CD4-positive, alpha-beta T cell treated with Interferon alpha-2 for 1 hour (primary cell): ENCODE data around the gene CAMTA1.

Experiments
- DNase-seq, 2 donors: peaks; one replicate each; pipeline ENCODE4 v3.0.0-alpha.2; 2020 to 2022

CAMTA1 gene

DNA sequence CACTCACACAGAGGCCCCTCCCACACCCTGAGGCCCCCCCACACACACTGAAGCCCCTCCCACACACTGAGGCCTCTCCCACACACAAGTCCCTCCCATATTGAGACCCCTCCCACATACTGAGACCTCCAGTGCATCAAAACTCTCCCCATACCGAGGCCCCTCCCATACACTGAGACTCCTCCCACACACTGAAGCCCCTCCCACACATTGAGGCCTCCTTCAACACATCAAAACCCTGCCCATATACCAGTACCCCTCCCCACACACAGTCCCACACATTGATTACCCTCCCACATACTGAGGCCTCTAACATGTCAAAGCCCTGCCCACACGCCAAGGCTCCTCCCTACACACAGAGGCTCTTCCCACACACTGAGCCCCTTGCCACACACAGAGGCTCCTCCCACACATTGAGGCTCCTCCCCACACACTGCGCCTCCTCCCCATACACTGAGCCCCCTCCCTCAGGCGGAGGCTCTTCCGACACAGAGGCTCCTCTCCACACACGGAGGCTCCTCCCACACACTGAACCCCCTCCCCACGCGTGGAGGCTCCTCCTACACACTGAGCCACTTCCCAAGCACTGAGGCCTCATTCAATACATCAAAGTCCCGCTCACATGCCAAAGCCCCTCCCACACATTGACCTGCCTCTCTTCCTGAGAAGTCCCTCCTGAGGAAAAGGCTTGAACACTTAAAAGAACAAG, 392.3 kb downstream of the CAMTA1 start:
- no peak for DNase-seq

DNA sequence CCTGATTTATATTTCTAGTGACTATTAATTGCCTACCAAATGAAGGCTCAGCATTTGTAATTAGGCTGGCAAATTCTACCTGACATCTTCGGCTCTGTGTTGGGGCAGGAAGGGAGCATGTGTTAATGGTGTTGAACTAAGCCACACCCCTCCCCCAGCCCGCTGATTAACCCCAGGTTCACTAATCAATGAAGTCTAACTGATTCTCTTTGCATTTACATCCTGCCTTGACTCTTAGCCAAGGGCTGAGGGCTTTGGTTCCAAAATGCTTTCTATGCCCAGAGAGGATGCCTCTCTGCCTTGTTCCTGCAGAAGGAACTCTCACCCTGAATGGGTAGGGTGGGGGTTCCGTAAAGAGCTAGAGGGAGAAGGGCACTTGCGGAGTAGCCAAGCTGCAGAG, 393.1 kb downstream of the CAMTA1 start:
- DNase-seq = no peak

DNA sequence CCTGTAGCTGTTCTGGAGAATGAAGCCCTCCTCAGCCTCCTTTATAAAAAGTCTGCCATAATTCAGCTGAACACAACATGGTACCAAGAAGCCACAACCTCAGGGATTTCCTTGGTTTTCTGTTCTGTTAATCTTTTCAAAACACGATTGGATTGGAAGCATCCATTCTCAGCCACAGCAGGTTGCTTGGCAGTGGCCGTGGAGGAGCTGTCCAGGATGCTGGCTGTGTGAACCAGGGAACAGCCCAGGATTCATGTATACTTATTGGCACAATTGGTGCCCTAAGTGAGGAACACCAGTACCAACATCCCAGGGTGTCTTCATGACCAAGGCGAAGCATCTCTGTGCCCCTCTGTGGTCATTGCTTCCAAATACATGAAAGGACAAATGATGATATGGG, 393.5 kb downstream of the CAMTA1 start:
- DNase-seq = no peak

DNA sequence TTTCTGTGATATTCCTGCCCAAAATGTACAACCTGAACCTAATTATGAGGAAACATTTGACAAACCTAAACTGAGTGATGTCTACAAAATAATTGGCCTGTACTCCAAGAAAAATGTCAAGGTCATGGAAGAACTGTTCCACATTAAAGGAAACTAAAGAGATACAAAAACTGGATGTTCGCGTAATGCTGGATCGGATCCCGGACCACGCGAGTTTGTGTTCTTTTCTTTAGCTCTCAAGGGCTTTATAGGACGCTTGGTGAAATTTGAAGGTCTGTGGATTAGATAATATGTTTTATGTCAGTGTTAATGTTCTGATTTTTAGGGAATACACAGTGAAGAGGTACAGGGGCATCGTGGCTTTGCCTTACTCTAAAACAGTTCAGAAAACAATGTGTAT, 400.5 kb downstream of the CAMTA1 start:
- no peak for DNase-seq

DNA sequence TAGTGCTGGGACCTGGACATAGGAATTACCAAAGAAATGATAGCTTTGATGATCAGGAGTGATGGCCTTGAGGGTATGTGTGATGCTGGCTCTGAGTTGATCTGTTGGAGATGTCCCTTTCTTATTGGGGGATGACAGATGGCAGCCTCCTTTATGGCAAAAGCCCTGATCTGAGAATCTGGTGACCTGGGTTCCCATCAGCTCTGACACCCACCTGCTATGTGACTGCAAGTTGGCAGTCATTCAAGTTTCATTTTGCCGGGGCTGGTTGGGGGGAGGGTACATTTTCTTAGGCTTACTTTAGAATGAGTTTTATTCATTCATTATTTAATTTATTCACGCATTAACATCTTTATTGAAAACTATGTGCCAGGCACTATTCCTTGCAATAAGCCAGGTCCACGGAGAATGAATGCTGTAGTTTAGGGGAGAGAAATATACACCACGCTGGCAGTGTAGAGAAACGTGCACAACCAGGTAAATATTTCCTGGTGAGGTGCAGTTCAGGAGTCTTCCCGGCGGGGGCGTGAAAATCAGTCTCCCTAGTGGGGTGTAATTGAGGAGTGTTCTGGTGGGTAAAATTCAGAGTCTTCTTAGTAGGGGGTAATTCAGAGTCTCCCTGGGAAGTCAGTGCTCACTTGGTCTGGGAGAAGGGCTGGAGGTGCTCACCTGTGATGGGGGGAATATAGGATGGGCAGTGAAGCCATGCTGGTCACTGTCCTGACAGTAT, 401.3 kb downstream of the CAMTA1 start:
- DNase-seq = no peak

DNA sequence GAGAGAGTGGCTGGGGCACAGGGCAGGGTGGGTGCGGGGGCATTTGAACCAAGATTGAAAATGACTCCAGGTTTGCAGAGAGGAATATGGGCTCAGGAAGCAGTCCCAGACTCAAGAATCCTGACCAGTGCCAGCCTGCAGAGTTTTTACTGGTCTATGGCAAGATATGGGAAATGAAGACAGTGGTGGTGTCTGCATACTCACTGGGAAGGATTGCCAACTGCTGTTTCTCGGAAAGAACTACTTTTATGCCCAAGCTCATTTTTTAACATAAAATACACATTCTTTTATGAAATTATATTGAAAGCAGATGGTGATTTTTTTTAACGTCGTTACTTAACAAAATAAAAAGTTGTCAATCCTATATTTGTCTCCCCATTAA, 401.8 kb downstream of the CAMTA1 start:
- no peak for DNase-seq

DNA sequence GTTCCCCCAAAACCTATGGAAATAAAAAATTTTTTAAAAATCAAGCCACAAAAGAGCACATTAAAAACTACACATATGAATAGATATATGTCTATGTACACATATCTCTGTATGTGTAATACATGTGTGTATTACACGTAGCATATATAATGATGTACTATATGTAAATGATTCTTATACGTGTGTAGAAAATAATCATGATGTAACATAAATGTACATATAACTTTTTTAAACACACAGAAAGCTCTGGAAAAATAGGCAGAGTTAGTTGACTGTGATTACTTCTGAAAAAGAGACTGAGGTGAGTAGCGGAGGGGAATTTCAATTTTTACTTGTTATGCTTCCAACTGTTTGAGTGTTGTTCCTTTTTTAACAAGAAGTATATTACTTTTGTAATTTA, 405.0 kb downstream of the CAMTA1 start:
- no peak for DNase-seq

DNA sequence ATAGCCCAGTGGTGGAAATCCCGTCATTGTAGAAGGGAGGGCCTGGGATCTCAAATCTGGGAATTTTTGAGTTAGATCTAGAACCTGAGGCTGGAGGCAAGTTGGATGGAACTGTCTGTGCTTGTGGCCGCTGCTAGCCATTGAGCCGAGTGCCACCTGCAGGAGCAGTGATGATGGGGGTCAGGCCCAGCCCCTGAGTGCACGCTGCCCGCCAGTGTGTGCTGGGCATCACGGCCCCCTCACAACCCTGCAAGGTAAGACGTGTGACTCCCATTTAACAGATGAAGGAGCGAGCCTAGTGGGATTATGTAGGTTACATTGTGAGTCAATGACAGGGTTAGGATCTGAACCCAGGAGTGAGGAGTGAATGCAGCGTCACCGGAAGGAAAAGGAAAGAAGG, 407.2 kb downstream of the CAMTA1 start:
- DNase-seq = no peak

DNA sequence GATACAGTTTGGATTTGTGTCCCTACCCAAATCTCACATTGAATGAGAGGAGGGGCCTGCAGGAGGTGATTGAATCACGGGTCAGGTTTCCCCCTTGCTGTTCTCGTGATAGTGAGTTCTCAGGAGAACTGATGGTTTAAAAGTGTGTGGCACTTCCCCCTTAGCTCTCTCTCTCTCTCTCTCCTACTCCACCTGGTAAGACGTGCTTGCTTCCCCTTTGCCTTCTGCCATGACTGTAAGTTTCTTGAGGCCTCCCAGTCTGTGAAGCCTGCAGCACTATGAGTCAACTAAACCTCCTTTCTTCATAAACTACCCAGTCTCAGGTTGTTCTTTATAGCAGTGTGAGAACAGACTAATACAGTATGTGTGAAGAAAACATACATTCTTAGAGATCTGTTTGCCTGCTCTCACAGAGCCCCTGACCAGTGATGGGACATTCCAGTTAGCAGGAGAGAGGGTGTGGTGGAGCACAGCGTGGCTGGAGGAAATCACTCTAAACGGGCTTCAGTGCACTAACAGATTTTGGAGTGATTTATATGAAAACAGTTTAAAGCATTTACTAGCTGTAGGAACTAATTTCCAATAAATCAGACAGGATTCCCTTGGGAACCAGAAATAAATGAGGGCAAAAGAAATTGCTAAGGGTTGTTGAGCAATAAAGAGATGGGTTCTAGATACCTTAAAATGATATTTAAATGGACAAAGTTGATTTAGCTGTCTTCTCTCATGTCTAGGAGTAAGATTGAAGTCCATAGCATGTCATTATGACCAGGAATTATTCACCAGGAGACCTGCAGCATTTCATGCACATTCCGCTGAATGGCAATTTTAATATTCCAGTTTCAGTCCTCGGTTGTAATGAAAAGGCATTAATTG, 411.0 kb downstream of the CAMTA1 start:
- no peak for DNase-seq

DNA sequence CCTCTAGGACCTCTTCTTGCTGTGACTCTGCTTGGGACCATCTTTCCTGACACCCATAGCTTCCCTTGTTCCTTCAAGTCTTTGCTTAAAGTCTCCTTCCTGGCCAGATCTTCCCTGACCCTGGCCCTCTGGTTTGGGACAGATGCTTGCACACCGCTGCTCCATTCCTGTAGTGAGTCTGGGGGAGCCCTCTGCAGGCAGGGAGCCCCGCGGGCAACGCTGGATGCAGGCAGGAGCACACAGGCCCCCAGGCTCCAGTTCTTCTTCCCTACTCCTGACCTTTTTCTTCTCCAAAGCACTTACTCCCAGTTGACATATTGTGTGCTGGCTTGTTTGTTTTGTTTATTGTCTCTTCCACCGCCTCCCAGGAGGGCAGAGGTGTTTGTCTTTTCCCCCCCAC, 413.4 kb downstream of the CAMTA1 start:
- DNase-seq = no peak

DNA sequence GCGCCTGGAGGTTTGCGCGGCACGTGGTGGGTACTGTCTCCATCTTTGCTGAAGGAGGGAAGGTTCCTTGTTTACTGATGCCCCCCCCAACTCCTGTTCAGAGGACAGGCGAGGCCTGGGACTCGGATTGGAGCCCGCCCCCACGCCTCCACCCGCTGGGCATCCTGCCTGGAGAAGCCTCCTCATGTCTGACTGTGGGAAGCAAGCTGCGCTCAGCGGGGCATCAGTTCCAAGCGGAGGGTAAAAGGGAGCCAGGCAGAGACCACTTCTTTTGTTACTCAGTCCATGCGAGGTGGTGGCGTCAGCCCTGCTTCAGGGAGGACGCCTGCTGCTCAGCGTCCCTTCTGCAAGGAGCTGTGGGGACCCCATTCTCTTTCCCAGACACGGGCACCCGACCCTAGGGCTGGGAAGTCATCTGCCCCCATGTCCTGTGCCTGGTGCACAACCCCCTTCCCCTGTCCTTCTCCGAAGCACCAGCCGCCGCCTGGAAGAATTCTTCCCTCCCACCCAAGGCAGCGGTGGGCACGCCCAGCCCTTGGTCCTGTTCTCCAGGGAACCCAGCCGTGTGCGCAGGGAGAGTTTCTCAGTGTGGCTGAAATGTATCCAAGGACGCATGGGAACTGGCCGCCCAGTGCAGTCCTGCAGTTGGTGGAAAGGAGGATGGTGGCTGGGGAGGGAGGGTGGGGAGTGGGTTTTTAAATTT, 414.0 kb downstream of the CAMTA1 start:
- no peak for DNase-seq

DNA sequence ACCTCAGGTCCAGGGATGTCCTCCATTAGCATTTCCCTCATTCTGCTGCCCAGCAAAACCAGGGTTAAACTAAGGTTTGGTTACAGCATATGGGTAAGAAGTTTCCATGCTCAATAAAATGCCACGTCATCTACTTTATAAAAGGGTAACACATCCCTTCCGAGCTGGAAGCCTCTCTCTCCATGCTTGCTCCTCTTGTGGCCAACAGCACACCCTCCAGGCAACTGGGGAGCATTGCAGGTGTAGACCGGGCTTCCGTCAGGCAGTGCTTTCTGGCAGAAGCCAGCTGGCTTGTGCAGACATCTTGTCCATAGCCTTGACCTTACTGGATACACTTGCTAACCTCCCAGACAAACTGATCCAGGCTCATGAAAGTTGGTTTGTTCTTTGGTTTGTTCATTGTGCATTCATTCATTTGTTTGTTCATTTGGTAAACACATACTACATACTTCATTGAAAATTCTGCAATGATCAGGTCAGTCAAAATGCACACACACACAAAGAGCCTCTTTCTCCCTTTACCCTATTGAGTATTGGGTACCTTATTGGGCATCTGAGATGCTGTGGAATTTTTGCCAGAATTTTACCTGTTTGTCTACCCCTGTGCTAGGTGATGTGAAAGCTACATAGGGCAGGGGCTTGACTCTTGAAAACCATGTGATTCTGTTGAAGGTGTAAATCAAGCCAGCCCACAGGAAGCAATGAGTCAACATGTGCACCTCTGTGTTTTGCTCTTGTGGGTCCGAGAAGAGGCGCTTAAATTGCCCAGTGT, 422.8 kb downstream of the CAMTA1 start:
- DNase-seq = no peak

DNA sequence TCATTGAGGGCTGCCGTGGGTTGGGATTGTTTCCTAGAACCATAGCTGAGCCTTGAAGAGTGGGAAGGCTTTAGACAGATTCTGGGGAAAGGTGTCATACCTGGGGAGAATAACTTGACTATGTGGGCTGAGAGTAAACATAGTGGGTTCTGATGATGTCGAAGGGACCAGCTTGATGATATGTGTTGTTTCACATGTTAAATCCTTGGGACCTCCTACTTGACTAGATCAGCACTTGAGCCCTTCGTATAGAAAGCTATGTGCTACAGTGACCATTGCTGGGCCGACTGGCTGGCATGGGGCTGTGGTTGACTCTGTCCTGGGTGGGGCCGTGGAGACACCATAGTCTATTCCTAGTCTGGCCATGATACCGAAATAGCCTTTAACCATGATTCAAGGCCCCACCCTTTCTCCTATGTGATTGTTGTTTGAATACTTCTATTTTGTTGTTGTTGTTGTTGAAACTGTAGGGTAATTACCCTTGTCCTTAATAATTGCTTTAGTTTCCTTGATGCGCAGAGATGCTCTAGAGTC, 423.5 kb downstream of the CAMTA1 start:
- DNase-seq = no peak

DNA sequence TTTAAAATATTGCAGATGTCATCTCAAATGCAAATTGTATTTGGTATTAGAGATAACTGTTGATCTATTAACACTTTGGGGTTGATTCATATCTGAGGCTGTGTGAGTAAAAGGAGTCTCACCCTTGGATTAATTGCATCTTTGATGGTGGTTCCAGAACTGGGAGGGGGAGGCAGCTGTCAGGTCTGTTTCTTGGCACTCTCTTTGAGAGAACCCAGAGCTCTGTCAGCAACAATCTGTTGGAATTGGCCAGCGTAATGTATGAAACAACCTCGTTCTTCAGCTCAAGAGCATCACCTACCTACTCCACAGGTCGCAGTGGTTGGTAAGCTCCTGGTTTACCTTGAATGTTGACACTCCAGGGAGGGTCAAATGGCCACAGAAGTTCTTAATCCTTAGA, 424.1 kb downstream of the CAMTA1 start:
- no peak for DNase-seq

DNA sequence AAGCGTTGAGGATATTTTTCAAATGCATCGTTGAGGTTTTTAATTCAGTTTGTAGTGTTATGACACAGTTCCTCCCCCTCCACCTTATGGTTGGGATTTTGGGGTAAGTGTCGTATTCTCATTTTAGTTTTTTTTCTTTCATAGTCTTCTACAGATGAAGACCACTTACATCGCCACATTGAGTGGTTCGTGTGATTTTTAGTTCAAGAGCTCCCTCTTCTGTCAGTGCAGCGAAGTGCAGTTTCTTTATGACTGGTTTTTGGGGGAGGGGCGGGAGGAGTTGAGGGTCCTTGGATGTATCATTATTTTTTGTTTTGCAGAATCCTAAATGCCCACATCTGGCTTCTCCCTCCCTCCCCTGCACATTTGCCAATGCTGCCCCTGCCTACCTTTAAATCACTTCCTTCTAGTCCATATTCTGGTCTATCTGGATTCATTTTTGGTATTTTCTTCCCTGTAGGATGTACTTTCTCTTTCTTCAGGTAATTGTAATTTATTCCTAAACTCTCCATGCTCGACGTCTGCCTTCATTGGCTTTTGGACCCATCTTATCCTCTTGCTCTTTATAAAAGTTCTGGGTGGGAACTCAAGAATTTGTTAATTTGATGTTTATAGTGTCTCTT, 433.1 kb downstream of the CAMTA1 start:
- peak in 1 of 2 donors; percentile 38 for DNase-seq

DNA sequence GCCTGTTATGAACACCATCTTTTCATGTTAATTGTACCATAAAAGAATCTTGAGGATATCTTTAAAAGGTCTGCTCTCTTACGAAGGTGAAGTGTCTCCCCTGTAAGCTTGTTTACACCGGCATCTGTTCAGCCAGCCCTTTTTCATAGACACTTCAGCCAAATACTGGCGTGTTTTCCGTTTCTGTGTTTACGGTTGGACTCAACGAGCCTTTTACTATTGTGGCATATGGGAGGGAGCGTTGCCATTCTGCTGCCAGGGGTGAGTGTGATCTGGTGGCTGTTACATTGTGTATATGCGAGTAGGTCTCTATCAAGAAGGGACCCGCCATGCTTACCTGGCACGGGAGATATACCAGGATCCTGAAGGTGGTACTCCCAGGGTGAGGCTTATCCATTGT, 433.8 kb downstream of the CAMTA1 start:
- DNase-seq = no peak

DNA sequence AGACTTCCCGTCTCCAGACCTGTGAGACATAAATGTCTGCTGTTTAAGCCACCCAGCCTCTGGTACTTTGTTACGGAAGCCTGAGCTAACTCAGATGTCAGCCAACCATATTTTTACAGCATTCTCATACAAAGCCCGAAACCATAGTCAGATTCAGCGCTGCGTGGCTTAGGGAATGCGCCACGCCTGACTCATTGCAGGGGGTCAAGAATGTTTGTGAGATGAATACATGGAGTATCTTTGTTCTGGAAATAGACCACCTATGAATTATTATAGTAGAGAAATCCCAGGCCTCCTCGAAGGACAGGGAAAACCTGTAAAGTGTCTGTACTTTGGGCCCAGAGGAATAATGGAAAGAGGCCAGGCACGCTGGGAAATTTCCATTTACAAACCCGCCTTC, 434.8 kb downstream of the CAMTA1 start:
- no peak for DNase-seq

DNA sequence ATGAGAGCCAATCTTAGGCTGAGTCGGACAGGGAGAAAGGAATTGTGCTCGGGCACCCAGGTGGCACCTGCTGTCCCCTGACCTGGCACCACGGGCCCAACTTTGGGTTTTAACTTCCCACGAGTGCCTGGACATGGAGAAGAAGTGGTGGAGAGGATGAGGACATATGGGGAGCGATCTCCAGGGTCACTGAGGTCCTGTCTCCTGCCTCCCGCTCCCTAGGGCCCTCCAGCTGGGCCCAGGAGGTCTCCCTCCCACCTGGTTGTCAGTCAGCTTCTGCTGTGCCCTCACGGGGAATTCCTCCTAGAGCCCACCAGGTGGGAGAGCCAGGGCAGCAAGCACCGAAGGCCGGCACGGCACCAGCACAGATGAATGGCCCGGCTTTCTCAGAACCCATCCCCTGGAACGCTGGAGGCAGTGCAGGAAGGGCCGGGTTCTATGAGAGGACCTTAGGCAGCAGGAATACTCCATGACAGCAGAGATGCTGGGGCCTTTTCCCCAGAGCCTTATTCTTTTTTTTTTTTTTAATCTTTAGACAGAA, 435.5 kb downstream of the CAMTA1 start:
- DNase-seq = no peak

DNA sequence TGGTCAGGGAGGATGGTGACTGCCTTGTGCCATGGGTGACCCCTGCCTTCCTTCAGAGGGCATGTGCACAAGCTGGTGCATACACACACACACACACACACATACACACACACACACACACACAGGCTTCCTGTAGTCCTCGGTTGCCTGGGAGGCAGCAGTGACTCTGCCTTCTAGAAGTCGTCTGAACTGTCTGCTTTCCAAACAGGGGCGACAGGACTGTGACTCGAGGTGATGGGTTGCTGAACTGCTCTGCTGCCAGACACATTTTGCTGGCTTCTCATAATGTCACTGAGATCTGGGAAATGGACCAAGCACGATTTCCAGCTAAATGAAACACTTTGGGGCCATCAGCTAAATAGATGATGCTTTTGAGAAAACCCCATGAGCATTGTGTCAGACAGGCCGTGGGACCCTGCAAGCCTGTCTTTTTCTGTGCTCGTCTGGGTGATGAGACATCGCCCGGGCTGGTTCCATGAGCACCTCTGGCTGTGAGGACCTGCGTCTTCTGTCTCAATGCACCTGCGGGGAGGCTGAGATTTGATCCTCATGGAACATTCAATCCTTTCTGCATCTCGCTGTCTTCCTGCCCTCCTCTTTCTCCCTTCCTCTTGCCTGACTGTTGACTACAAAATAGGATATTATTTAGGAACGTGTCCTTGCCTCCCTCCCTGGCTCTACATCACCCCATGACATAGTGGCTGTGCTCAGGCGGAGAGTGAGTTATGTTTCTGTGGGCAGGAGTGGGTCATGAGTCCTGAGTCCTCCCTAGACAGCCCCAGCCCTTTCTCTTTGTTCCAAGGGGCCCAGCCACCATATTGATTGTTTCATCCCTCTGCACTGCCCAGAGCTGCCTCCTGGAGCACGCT, 436.8 kb downstream of the CAMTA1 start:
- DNase-seq = no peak

DNA sequence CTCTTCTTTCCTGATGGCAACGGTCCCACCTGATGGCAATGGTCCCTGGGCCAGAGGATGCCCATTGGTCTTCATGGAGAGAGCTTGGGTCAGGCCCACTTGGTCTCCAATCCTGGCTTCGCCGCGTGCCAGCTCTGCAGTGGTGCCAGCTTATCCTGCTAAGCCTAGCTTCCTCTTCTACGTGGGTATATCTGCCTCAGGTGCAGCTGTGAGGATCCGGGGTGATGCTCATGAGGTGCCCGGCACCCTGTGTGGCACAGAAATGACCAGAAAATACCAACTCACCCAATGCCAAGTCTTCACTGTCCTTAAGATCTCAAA, 437.4 kb downstream of the CAMTA1 start:
- DNase-seq = no peak
